Neural crest cell (in vitro differentiated cells): Measurements from ENCODE around the gene SLCO4A1. TPM values are rescaled to one million over a fixed set of nuclear protein-coding genes. Genes with fewer than 3 reads are reported as not detected.
"Not testable (repeated sequence)": the region's sequence is repeated elsewhere in the genome, so short reads cannot be mapped to it uniquely, and the experiment has no call there.

Experiments used
- DNase-seq: peaks from one replicate; pipeline ENCODE4 v3.0.0; 2021; ENCODE audit warnings: low read depth, mixed read lengths, low spot score
- H3K27ac Mint-ChIP-seq: one replicate; pipeline ENCODE4 v1.8.0; 2021; ENCODE audit warnings: mild to moderate bottlenecking, mixed read lengths; ENCODE audit not compliant: unreplicated experiment
- H3K27me3 Mint-ChIP-seq: 2 replicates; pipeline ENCODE4 v1.8.0; 2021; ENCODE audit warnings: low read depth, mild to moderate bottlenecking, mixed read lengths
- H3K36me3 Mint-ChIP-seq: 2 replicates; pipeline ENCODE4 v1.8.0; 2021; ENCODE audit warnings: low read depth, mild to moderate bottlenecking, mixed read lengths
- H3K4me1 Mint-ChIP-seq: 2 replicates; pipeline ENCODE4 v1.8.0; 2021; ENCODE audit warnings: mixed read lengths
- H3K4me3 Mint-ChIP-seq: one replicate; pipeline ENCODE4 v1.8.0; 2021; ENCODE audit warnings: mild to moderate bottlenecking, mixed read lengths
- H3K9me3 Mint-ChIP-seq: 2 replicates; pipeline ENCODE4 v1.8.0; 2021; ENCODE audit warnings: mixed read lengths
- CTCF ChIP-seq: fragments of 200-600 bp; sonication (generic); conservative IDR thresholded peaks from 2 replicates; pipeline ENCODE4 v1.5.0; 2021; ENCODE audit warnings: antibody characterized with exemption, mild to moderate bottlenecking
- total RNA-seq: library from RNA; stranded (reverse); gene quantifications from 2 replicates; pipeline ENCODE4 v1.2.1, GENCODE V29; 2021

SLCO4A1 gene
- total RNA-seq, 1 donor from 2014 or later: 7.0 TPM

GRCh38 chr20:62624719-62625453 is 17.4 kb upstream of the SLCO4A1 start:
- no peak for DNase-seq
- Mint-ChIP-seq H3K9me3 (no peaks in the 10 kb centered on the region), H3K27me3 (no peaks in the 10 kb centered on the region), H3K4me1 (peaks cover 4% of the 10 kb centered on the region), H3K27ac (no peak overlapping the region), H3K36me3 (no peaks in the 10 kb centered on the region), H3K4me3 (no peak overlapping the region)
- no peak for TF ChIP-seq CTCF

- DNase-seq: no peak
- Mint-ChIP-seq H3K9me3 (no peaks in the 10 kb centered on the region), H3K4me3 (no peak overlapping the region), H3K27me3 (no peaks in the 10 kb centered on the region), H3K36me3 (no peaks in the 10 kb centered on the region), H3K27ac (no peak overlapping the region), H3K4me1 (peaks cover 4% of the 10 kb centered on the region)
- no peak for TF ChIP-seq CTCF
Measured at GRCh38 chr20:62625516-62625915, 16.8 kb upstream of the SLCO4A1 start.

GRCh38 chr20:62625921-62626547 is 16.3 kb upstream of the SLCO4A1 start:
- Mint-ChIP-seq H3K4me3 (no peak overlapping the region), H3K27ac (no peak overlapping the region), H3K27me3 (no peaks in the 10 kb centered on the region), H3K4me1 (peaks cover 4% of the 10 kb centered on the region), H3K36me3 (no peaks in the 10 kb centered on the region), H3K9me3 (no peaks in the 10 kb centered on the region)
- no peak for DNase-seq
- TF ChIP-seq CTCF: no peak

- not testable (repeated sequence) for H3K36me3 Mint-ChIP-seq, H3K4me3 Mint-ChIP-seq, H3K27me3 Mint-ChIP-seq, DNase-seq, H3K4me1 Mint-ChIP-seq, H3K27ac Mint-ChIP-seq, H3K9me3 Mint-ChIP-seq
Measured at GRCh38 chr20:62627425-62627824, 14.9 kb upstream of the SLCO4A1 start.

GRCh38 chr20:62627901-62628612 is 14.2 kb upstream of the SLCO4A1 start:
- DNase-seq: no peak
- Mint-ChIP-seq H3K27me3 (peaks cover 8% of the 10 kb centered on the region), H3K36me3 (no peaks in the 10 kb centered on the region), H3K27ac (no peak overlapping the region), H3K4me3 (no peak overlapping the region), H3K9me3 (no peaks in the 10 kb centered on the region), H3K4me1 (peaks cover 4% of the 10 kb centered on the region)
- TF ChIP-seq CTCF: no peak

GRCh38 chr20:62628691-62629090 is 13.6 kb upstream of the SLCO4A1 start:
- Mint-ChIP-seq H3K4me1 (peaks cover 7% of the 10 kb centered on the region), H3K36me3 (no peaks in the 10 kb centered on the region), H3K4me3 (no peak overlapping the region), H3K27me3 (peaks cover 15% of the 10 kb centered on the region), H3K27ac (no peak overlapping the region), H3K9me3 (no peaks in the 10 kb centered on the region)
- TF ChIP-seq CTCF: peak; percentile 13
- no peak for DNase-seq
